Left ventricle myocardium inferior (tissue), 1 donor: ENCODE results near the gene POLR3E. TPM values are rescaled to one million over a fixed set of nuclear protein-coding genes. Genes with fewer than 3 reads are reported as not detected.

Experiments
- DNase-seq: peaks from one replicate; pipeline ENCODE4 v3.0.0-alpha.2; 2020
- H3K27ac ChIP-seq: fragments of 200-600 bp; replicated peaks from 2 replicates; pipeline ENCODE4 v1.8.0; 2021
- H3K27me3 ChIP-seq: fragments of 200-600 bp; 2 replicates; pipeline ENCODE4 v1.8.0; 2021; ENCODE audit warnings: low read depth
- H3K36me3 ChIP-seq: fragments of 200-600 bp; 2 replicates; pipeline ENCODE4 v1.8.0; 2021
- H3K4me1 ChIP-seq: fragments of 200-600 bp; 2 replicates; pipeline ENCODE4 v1.8.0; 2021
- H3K4me3 ChIP-seq: fragments of 200-600 bp; 2 replicates; pipeline ENCODE4 v1.8.0; 2021; ENCODE audit warnings: mild to moderate bottlenecking, moderate library complexity
- H3K9me3 ChIP-seq: fragments of 200-600 bp; replicated peaks from 2 replicates; pipeline ENCODE4 v1.8.0; 2021
- CTCF ChIP-seq: fragments of 200-600 bp; IDR thresholded peaks from 2 replicates; pipeline ENCODE4 v1.8.0; 2021; ENCODE audit warnings: antibody characterized with exemption, mild to moderate bottlenecking, borderline replicate concordance
- intact Hi-C: fragments of 100-400 bp; cut with micrococcal nuclease; formaldehyde crosslinking; loops from one replicate; pipeline ENCODE4 v1.11.0; 2022
- total RNA-seq: library from RNA; stranded (reverse); fragmentation: NEBNext Ultra II Directional; extraction: Animal tissue kit (Norgen Biotek cat#: 25700); gene quantifications from one replicate; pipeline ENCODE4 v1.2.1, GENCODE V29; 2021
- donor health status: DM: no; HTN: yes; CAD: no; lungs with severe emphysema.

The POLR3E gene
- total RNA-seq, 1 donor from 2014 or later, result 38.4 TPM

GRCh38 chr16:22335668-22336246 lies 38.5 kb downstream of the POLR3E start:
- H3K36me3 ChIP-seq, result peaks cover 65% of the 10 kb centered on the region
- H3K4me3 ChIP-seq, result no peak overlapping the region
- H3K9me3 ChIP-seq, result peaks cover 29% of the 10 kb centered on the region
- H3K4me1 ChIP-seq, result no peaks in the 10 kb centered on the region
- no peaks in the 10 kb centered on the region for H3K27me3 ChIP-seq
- TF ChIP-seq CTCF, result no peak
- no peak overlapping the region for H3K27ac ChIP-seq
- intact Hi-C loops, result no loop called here
- no peak for DNase-seq

- TF ChIP-seq CTCF, result no peak
- H3K36me3 ChIP-seq, result peaks cover 58% of the 10 kb centered on the region
- DNase-seq, result no peak
- H3K27me3 ChIP-seq, result no peaks in the 10 kb centered on the region
- no peak overlapping the region for H3K27ac ChIP-seq
- intact Hi-C loops, result no loop called here
- H3K9me3 ChIP-seq, result peaks cover 36% of the 10 kb centered on the region
- no peaks in the 10 kb centered on the region for H3K4me1 ChIP-seq
- H3K4me3 ChIP-seq, result no peak overlapping the region
Measured at GRCh38 chr16:22336581-22336980, 39.4 kb downstream of the POLR3E start.

- no peak overlapping the region for H3K4me3 ChIP-seq
- no peaks in the 10 kb centered on the region for H3K4me1 ChIP-seq
- DNase-seq, result no peak
- H3K27ac ChIP-seq, result no peak overlapping the region
- no peaks in the 10 kb centered on the region for H3K27me3 ChIP-seq
- TF ChIP-seq CTCF, result no peak
- H3K9me3 ChIP-seq, result peaks cover 38% of the 10 kb centered on the region
- H3K36me3 ChIP-seq, result peaks cover 53% of the 10 kb centered on the region
- intact Hi-C loops, result no loop called here
Measured at GRCh38 chr16:22337045-22337444, 39.8 kb downstream of the POLR3E start.

- TF ChIP-seq CTCF, result no peak
- Histone ChIP-seq H3K9me3 (peaks cover 38% of the 10 kb centered on the region), H3K27ac (no peak overlapping the region), H3K27me3 (no peaks in the 10 kb centered on the region), H3K4me1 (no peaks in the 10 kb centered on the region), H3K4me3 (no peak overlapping the region), H3K36me3 (peaks cover 47% of the 10 kb centered on the region)
- intact Hi-C loops, result no loop called here
- no peak for DNase-seq
Measured at GRCh38 chr16:22337849-22338635, 40.8 kb downstream of the POLR3E start.

DNA sequence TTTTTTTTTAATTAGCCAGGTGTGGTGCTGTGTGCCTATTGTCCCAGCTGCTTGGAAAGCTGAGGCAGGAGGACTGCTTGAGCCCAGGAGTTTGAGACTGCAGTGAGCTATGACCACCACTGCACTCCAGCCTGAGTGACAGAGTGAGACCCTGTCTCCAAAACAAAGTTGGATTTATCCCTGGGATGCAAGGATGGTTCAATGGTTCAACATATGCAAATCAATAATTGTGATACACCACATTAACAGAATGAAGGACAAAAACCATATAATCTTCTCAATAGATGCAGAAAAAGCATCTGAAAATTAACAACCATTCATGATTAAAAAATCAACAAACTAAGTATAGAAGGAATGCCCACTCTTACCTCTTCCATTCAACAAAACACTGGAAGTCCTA lies 43.7 kb downstream of the POLR3E start:
- Histone ChIP-seq H3K36me3 (peaks cover 18% of the 10 kb centered on the region), H3K4me1 (no peaks in the 10 kb centered on the region), H3K27ac (no peak overlapping the region), H3K27me3 (no peaks in the 10 kb centered on the region), H3K4me3 (no peak overlapping the region), H3K9me3 (peaks cover 38% of the 10 kb centered on the region)
- TF ChIP-seq CTCF, result no peak
- intact Hi-C loops, result no loop called here
- no peak for DNase-seq
